ENCODE results near the gene RPL26.
"Not testable (repeated sequence)": the region's sequence is repeated elsewhere in the genome, so short reads cannot be mapped to it uniquely, and the experiment has no call there.

Gene RPL26

GRCh38 chr17:8394497-8394896 lies 11.5 kb upstream of the RPL26 start:
- DNase-seq (ENCODE audit: low spot score); FAIRE-seq: not testable (repeated sequence)

DNA sequence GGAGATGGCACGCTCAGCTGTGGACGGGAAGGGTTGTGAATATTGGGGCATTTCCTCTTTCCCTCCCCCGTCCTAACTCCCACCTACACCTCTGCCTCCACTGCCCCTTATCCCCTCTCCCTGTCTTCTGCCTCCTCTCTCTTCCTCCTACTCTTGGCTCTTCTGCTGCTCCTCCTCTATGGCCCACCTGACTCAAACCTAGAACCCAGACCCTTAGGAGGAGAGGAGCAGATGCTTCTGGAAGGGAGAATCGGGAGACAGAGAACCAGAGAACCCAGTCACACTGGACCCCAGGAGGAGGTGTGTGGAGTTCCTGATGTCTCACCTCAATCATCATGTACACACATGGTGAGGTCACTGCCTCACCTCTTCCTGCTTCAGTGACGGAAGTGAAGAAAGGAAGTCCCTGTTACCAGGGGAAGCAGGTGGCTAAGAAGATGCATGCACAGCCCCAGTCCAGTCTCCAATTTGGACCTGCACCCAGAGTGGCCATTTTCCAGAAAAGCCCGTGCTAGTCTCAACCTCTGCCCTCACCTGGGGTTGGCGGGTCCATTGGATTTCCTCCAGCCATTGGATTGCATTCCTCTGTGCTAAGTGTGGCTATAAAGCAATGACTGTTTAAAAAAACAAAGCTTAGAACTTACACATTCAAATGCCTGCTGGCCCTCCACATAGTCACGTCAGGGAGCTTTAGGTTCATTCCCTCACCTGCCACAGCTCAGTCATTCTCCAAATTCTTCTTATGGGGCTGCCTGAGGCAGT lies 10.7 kb upstream of the RPL26 start:
- DNase-seq (ENCODE audit: low spot score) (no peak), FAIRE-seq (no peak)

DNA sequence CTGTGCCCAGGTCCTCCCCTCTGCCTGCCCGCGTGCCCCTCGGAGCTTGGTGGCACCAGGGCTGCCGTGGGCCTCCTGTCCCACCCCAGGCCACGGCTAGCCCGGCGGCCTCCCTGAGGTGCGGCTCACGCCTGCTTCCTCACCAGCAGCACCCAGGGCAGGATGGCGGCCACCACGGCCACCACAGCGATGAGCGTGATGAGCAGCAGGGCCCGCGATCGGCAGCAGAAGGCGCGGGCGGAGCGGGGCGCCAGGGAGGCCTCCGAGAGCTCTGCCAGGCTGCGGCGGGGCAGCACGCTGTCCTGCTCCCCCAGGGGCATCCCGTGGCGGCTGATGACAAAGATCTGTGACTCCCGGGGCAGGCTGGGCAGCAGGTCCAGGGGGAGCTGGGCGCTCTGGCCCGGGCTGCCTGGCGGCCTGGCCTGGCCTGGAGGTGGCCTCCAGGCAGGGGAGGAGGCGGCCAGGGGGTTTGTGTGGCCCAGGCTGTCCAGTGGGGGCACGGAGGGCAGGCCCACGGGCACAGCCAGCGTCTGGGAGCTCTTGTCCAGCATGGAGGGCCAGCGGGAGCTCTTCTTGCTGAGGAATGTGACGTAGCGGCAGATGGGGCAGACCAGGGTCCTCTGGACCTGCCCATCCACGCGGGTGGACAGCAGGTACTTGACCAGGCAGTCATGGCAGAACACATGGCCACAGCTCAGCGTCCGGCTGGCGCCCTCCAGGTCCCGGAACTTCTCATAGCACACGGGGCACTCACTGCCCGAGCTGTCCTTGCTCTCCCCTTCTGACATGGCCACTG lies 9.9 kb upstream of the RPL26 start:
- no peak for DNase-seq (ENCODE audit: low spot score)
- no peak for FAIRE-seq

DNA sequence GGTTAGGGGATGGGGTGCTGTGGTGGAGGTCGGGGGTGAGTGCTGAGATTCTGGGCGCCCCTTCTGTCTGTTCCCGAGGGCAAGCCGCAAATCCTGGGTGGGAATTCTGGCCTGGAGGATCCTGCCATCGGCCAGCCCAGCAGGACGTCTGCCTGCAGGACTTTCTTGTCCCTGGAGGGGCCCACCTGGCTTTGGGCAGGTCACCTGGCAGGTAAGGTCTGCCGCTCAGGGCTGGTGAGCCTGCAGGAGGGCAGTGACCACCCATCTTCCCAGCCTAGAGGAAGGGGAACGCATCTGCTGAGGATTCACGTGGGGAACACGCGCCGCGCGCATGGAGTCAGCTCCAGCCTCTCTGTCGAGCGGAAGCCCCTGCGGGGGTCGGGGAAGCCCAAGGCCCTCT lies 9.3 kb upstream of the RPL26 start:
- no peak for DNase-seq (ENCODE audit: low spot score)
- no peak for FAIRE-seq

DNA sequence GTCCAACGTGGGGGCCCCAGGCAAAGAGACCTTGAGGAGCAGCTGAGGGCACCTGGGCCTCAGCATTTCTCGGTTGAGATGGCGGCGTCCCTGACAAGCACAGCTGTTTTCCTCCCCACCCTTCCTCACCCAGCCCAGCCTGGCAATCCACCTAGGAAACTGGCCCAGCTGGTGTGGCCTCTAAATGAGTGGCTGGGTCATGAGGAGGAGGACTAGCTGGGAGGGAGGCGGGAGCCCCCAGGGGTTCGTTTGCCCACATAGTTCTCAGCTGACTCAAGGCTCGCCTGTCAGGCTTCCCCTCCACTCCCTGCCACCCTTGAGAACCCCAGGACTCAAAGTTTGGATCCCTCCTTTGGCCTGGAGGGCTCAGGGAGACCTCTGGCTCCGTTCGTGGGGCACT lies 8.7 kb upstream of the RPL26 start:
- FAIRE-seq (no peak), DNase-seq (ENCODE audit: low spot score) (no peak)

DNA sequence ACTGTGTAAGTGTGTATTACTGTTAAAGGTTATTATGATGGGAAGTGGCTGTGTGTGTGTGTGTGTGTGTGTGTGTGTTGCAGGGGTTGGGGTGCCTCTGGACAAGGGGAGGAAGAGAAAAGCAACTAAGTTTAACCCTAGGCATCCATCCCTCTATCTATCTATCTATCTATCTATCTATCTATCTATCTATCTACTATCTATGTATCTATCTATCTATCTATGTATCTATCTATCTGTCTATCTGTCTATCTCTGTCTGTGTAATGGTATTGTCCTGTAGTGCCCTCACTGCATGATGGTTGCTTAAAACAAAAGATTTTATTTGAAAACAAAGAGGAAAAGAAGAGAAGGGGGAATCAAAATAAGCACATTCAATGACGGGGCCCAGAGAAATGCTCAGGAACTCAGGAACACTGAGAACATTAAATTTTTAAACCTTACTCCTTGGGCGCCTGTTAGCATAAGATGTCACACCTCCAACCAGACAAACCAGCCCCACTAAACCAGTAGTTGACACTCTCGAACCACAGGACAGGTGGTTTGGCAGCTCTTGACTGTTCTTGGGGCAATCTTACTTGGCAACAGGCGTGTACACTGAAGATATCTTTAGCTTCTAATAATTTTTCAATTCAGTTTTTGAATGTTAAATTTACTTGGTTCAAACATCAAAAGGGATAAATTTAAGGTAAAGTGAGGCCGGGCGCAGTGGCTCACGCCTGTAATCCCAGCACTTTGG lies 5.1 kb upstream of the RPL26 start:
- no peak for FAIRE-seq
- no peak for DNase-seq (ENCODE audit: low spot score)

GRCh38 chr17:8386841-8387240 lies 3.8 kb upstream of the RPL26 start:
- FAIRE-seq: no peak
- no peak for DNase-seq (ENCODE audit: low spot score)

- DNase-seq (ENCODE audit: low spot score) (peak; percentile 87), FAIRE-seq (peak; percentile 16)
Observed at GRCh38 chr17:8384801-8385378, 1.9 kb upstream of the RPL26 start.

DNA sequence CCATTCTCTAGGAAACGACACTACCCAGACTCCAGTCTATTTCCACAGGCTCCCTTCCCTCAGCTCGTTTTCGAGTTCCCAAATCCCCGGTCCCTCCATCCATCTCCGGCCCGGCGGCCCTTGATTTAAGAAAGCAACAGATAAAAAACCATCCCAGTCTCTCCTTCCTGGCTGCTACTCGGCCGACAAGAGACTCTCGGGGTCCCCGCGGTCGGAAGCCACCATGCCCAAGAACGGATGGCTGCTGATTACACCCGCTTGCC lies 182 bp downstream of the RPL26 start:
- no peak for FAIRE-seq

DNA sequence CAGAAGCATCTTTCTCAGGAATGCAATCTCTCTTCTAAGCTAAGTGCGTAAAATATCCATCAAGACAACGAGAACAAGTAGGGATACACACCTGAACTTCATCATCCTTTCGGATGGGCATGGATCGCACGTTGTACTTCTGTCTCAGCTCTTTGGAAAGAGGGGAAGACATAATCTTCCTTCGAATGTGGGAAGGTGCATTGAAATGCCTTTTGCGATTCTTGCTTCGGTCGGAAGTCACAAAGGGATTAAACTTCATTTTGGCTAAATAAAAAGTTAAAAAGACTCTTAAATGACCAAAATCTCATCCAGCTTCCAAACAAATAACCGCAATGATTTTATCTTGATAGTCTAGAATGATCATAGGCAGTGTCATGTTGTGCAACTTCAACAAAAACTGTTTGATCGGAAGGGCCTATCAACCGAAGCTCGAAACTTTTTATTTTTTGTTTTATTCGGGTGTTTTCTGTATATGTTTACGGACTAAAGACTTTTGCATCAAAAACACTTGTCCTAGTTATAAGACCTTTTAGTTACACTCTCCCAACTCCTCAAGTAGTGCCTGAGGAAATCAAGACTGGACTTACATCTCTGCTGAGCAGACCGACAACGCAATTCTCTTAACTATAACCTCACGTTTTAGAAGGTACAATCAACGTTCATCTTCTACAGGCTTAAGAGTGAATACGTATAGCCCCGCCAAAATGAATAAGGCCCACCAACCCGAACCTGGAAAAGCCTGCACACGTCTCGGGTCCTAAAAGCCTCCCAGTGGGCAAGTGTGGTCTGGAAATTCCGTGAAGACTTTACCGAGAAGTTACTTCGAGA lies 727 bp downstream of the RPL26 start:
- DNase-seq (ENCODE audit: low spot score) (no peak), FAIRE-seq (no peak)

More for the DNA sequence above, 182 bp downstream of the RPL26 start:
- DNase-seq (ENCODE audit: low spot score): no peak

- DNase-seq (ENCODE audit: low spot score): no peak
- no peak for FAIRE-seq
Observed at GRCh38 chr17:8380049-8380448, 2.9 kb downstream of the RPL26 start.

DNA sequence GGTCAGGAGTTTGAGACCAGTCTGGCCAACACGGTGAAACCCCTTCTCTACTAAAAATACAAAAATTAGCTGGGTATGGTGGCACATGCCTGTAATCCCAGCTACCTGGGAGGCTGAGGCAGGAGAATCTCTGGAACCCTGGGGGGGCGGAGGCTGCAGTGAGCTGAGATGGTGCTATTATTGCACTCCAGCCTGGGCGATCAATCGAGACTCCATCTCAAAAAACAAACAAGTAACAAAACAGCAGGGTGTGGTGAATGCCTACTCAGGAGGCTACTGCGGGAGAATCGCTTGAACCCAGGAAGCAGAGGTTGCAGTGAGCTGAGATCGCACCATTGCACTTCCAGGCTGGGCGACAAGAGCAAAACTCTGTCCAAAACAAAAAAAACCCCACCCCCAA lies 4.9 kb downstream of the RPL26 start:
- not testable (repeated sequence) for FAIRE-seq; DNase-seq (ENCODE audit: low spot score)

DNA sequence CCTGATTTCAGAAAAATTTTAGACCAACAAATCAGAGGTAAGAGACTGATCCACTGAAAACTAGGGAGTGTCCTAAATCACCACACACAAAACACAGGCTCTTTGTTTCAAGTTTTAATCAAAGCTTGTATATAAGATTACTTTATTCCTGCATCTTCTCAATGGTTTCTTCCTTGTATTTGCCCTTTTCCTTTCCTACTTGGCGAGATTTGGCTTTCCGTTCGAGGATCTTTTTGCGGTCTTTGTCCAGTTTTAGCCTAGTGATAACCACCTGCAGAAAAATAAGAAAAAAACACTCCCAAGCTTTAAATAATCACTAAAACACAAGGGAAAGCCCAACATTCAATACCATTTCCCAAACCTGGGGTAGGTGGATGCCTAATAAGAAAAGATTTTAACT lies 5.6 kb downstream of the RPL26 start:
- no peak for DNase-seq (ENCODE audit: low spot score)
- no peak for FAIRE-seq

DNA sequence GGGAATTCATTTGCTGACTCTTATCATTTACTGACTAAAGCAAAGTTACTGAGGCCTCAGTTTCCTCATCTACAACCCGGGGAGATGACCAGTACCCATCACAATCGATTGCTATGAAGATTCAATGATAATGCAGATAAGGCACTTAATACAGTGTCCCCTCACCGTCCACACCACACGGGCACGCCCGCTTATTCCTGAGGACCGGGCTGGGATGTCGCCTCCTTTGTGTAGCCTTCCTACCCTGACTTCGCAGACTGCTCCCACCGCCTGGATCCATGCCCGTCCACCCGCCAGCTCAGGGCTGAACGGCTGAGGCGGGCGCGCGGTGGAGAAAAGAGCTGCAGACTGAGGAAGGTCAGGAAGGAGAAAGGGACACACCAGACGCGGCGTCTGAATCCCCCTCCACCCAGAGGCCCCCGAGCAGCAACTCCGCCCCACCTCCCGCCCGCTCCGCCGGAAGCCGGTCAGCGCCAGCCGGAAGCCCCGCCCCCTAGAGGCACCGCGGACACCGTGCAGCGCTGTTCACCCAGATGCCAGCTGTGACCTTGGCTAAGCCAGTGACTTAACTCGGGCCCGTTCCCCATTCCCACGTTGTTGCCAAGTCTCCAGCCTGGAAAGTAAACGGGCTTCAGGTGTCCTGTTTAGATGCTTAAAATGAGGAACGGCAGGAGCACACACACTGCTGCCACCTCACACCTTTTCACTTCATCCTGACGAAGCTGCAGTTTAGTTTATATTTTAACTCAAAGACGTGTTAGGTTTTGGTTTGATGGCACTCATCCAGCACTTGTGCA lies 6.5 kb downstream of the RPL26 start, which contains the start of gene KRABD2:
Gene KRABD2, minus strand, starts transcription at position 434 of the 797 bp plus-strand sequence.
- FAIRE-seq: no peak
- DNase-seq (ENCODE audit: low spot score): peak; percentile 74

GRCh38 chr17:8375738-8376259 lies 7.2 kb downstream of the RPL26 start:
- DNase-seq (ENCODE audit: low spot score): no peak
- FAIRE-seq: no peak

DNA sequence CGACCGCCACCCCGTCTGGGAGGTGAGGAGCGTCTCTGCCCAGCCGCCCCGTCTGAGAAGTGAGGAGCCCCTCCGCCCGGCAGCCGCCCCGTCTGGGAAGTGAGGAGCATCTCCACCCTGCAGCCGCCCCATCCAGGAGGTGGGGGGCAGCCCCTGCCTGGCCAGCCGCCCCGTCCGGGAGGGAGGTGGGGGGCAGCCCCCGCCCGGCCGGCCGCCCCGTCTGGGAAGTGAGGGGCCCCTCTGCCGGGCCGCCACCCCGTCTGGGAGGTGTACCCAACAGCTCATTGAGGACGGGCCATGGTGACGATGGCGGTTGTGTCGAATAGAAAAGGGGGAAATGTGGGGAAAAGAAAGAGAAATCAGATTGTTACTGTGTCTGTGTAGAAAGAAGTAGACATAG lies 9.1 kb downstream of the RPL26 start:
- FAIRE-seq; DNase-seq (ENCODE audit: low spot score): not testable (repeated sequence)

DNA sequence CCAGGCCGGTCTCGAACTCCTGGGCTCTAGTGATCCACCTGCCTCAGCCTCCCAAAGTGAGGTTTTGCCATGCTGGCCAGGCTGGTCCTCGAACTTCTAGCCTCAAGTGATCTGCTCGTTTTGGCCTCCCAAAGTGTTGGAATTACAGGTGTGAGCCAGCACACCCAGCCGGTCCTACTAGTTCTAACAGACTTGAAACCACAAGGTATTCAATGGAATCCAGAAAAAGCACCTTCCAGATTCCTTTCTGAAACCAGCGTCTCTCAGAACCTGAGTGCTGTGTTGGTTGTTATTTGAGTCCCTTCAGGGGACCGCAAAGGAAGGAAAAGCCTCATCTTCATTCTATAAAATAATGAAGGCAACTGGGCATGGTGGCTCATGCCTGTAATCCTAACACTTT lies 10.6 kb downstream of the RPL26 start:
- DNase-seq (ENCODE audit: low spot score) (no peak), FAIRE-seq (no peak)

DNA sequence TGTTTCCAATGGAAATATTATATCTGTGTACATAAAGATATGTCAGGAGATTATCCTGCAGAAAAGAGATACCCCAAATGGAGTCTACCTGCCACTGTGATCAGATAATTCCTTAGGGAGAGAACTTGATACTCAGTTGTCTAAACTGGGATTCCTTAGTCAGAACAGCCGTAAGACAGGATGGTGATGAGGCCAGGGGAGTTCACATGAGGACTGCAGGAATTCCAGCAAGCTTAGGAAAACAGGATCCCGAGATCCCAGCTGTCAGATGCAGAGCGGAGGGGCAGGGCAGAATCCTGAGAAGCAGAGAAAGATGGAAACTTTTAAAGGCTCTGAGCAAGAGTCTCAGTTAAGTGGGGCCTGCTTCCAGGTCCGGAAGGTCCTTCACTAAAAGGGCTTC lies 11.2 kb downstream of the RPL26 start:
- FAIRE-seq: no peak
- DNase-seq (ENCODE audit: low spot score): no peak

DNA sequence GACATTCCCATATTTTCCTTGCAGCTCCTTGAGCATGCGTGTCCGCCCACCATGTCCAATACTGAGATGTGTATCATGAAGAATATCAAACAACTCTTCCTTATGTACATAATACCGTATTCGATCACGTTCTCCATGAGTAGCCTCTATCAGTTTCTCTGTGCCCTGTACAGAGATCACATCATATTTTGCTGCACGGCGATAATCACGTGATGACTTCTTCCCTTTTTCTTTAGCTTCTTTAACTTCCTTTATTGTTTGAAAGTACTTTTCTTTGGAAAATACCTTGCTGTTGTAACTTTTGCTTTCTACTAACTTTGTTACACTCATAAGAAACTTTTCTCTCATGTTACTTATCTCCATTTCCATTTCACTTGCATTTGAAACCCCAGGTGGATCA lies 13.0 kb downstream of the RPL26 start:
- FAIRE-seq: no peak
- DNase-seq (ENCODE audit: low spot score): no peak

- FAIRE-seq (no peak), DNase-seq (ENCODE audit: low spot score) (no peak)
Observed at GRCh38 chr17:8368193-8368592, 14.8 kb downstream of the RPL26 start.
